B cell (primary cell): ENCODE results near the gene IL31RA. TPM values are rescaled to one million over a fixed set of nuclear protein-coding genes. Genes with fewer than 3 reads are reported as not detected.

Experiments
- ATAC-seq: fragments of 200-7000 bp; cut with Tn5 transposase; one replicate; pipeline ENCODE4 v1.10.0; 2021; ENCODE audit warnings: low read depth, mild to moderate bottlenecking, moderate number of reproducible peaks, moderate library complexity
- CTCF ChIA-PET: fragments of 350-600 bp; sonication (Branson Sonifier 250); formaldehyde crosslinking; loops from one replicate; lab custom pipeline; 2021; ENCODE audit warnings: antibody characterized with exemption, inconsistent platforms; lab: Charles Lee
- POLR2A ChIA-PET: fragments of 350-600 bp; sonication (Branson Sonifier 250); formaldehyde crosslinking; loops from one replicate; lab custom pipeline; 2021; ENCODE audit warnings: antibody characterized with exemption; lab: Charles Lee
- DNase-seq: peaks from one replicate; pipeline ENCODE4 v3.0.0; 2013
- H2AFZ ChIP-seq: 2 replicates; pipeline ENCODE4 v1.6.1; 2012; ENCODE audit warnings: mild to moderate bottlenecking, low read depth, low read length; ENCODE audit not compliant: insufficient read depth, poor library complexity, severe bottlenecking
- H3K27ac ChIP-seq, 2 donors: 1 replicate in 1 of 2; 2 replicates in 1 of 2; pipeline ENCODE4 v1.5.1; 2012 to 2013; ENCODE audit warnings: low read length in 2 of 2, mild to moderate bottlenecking in 2 of 2, moderate library complexity in 1 of 2
- H3K27me3 ChIP-seq, 4 experiments: fragments of 200-600 bp in 1 of 4; sonication (generic) in 1 of 4; replicated peaks in 1 of 4; 1 replicate in 2 of 4; 2 replicates in 2 of 4; pipeline versions ENCODE4 v1.6.1 to v1.7.0; 2013 to 2016; ENCODE audit warnings: low read length in 3 of 4, mild to moderate bottlenecking in 2 of 4, mixed read lengths in 1 of 4, moderate library complexity in 1 of 4; ENCODE audit not compliant: insufficient read depth in 4 of 4, control insufficient read depth in 3 of 4; ENCODE audit errors: control extremely low read depth in 1 of 4
- H3K36me3 ChIP-seq, 2 experiments: replicated peaks in 1 of 2; 1 replicate in 1 of 2; 2 replicates in 1 of 2; pipeline versions ENCODE4 v1.6.1 to v1.7.1; 2013; ENCODE audit warnings: low read length in 1 of 2; ENCODE audit not compliant: insufficient read depth in 2 of 2, control insufficient read depth in 1 of 2; ENCODE audit errors: control extremely low read depth in 1 of 2, extremely low read depth in 1 of 2
- H3K4me1 ChIP-seq, 2 donors: fragments of 200-600 bp in 1 of 2; sonication (generic) in 1 of 2; 1 replicate in 1 of 2; 2 replicates in 1 of 2; pipeline versions ENCODE4 v1.5.1 to v1.6.1; 2013 to 2017; ENCODE audit warnings: low read length in 2 of 2; ENCODE audit not compliant: control insufficient read depth in 2 of 2, insufficient read depth in 2 of 2
- H3K4me2 ChIP-seq: replicated peaks from 2 replicates; pipeline ENCODE3; 2012; ENCODE audit warnings: mild to moderate bottlenecking, low read depth, low read length; ENCODE audit not compliant: poor library complexity, severe bottlenecking
- H3K4me3 ChIP-seq, 5 experiments: fragments of 200-600 bp in 1 of 5; sonication (generic) in 1 of 5; 1 replicate in 3 of 5; 2 replicates in 2 of 5; pipeline versions ENCODE4 v1.5.1 to v1.7.0; 2011 to 2016; ENCODE audit warnings: low read length in 4 of 5, mild to moderate bottlenecking in 4 of 5, low read depth in 2 of 5, control low read depth in 1 of 5, moderate library complexity in 1 of 5; ENCODE audit not compliant: insufficient read depth in 1 of 5; ENCODE audit errors: control extremely low read depth in 1 of 5, extremely low read depth in 1 of 5
- H3K79me2 ChIP-seq: fragments of 200-600 bp; sonication (generic); one replicate; pipeline ENCODE4 v1.6.0; 2016; ENCODE audit warnings: low read length; ENCODE audit not compliant: control insufficient read depth, insufficient read depth
- H3K9ac ChIP-seq: fragments of 200-600 bp; sonication (generic); 2 replicates; pipeline ENCODE4 v1.6.1; 2017; ENCODE audit warnings: mild to moderate bottlenecking, low read length, moderate library complexity
- H3K9me3 ChIP-seq, 3 donors: one replicate each; pipeline versions ENCODE4 v1.6.1 to v1.7.1; 2013; ENCODE audit warnings: low read length in 2 of 3; ENCODE audit not compliant: control insufficient read depth in 2 of 3, insufficient read depth in 1 of 3; ENCODE audit errors: control extremely low read depth in 1 of 3
- H4K20me1 ChIP-seq: 2 replicates; pipeline ENCODE4 v1.6.0; 2012; ENCODE audit warnings: mild to moderate bottlenecking, low read length; ENCODE audit not compliant: insufficient read depth, control insufficient read depth, poor library complexity, severe bottlenecking
- H3K27ac Mint-ChIP-seq: one replicate; pipeline ENCODE4 v1.8.0; 2021; ENCODE audit warnings: mixed read lengths
- H3K27me3 Mint-ChIP-seq: one replicate; pipeline ENCODE4 v1.8.0; 2021; ENCODE audit warnings: mixed read lengths
- H3K4me1 Mint-ChIP-seq: one replicate; pipeline ENCODE4 v1.8.0; 2021; ENCODE audit warnings: mixed read lengths
- H3K4me3 Mint-ChIP-seq: one replicate; pipeline ENCODE4 v1.8.0; 2021; ENCODE audit warnings: mixed read lengths
- H3K9me3 Mint-ChIP-seq: one replicate; pipeline ENCODE4 v1.8.0; 2022; ENCODE audit warnings: mixed read lengths; ENCODE audit not compliant: insufficient read depth
- CTCF ChIP-seq: fragments of 200-600 bp; IDR thresholded peaks from one replicate; pipeline ENCODE4 v1.8.0; 2022; ENCODE audit warnings: antibody characterized with exemption, mild to moderate bottlenecking
- EZH2 ChIP-seq: IDR thresholded peaks from 2 replicates; pipeline ENCODE4 v1.6.1; 2012; ENCODE audit warnings: borderline replicate concordance, low read depth, mild to moderate bottlenecking, moderate library complexity, low read length; ENCODE audit not compliant: insufficient read depth, poor library complexity, severe bottlenecking
- WGBS: methylation state at CpG from one replicate; pipeline ENCODE4 v1.1.5; 2013; ENCODE audit warnings: missing lambda C conversion rate; ENCODE audit not compliant: insufficient coverage; 5-methylcytosine and 5-hydroxymethylcytosine counted together
- intact Hi-C: fragments of 100-400 bp; cut with micrococcal nuclease; formaldehyde crosslinking; loops from one replicate; pipeline ENCODE4 v1.10.0; 2022
- polyA plus RNA-seq: library from polyadenylated mRNA; depleted of rRNA; stranded (reverse); fragments of >200 nt; gene quantifications from 2 replicates; pipeline ENCODE4 v1.2.3, GENCODE V29; 2012
- total RNA-seq, 2 donors: library from RNA; stranded (reverse); fragments of 120-200 nt in 1 of 2; gene quantifications; 1 replicate in 1 of 2; 2 replicates in 1 of 2; pipeline versions ENCODE4 v1.2.3 to v1.2.4, GENCODE V29; 2013 to 2022

IL31RA gene
- total and polyA plus RNA-seq, 2 donors (not counting 1 experiment from before 2014, with no cell fraction given) = not detected

GRCh38 chr5:55848783-55849182, 2.4 kb upstream of the IL31RA start:
- no peaks in the 10 kb centered on the region for H3K79me2 ChIP-seq
- no peak overlapping the region for H3K9ac ChIP-seq
- Mint-ChIP-seq H3K9me3 (peaks cover 7% of the 10 kb centered on the region), H3K4me3 (no peak overlapping the region), H3K4me1 (no peaks in the 10 kb centered on the region), H3K27me3 (peaks cover 18% of the 10 kb centered on the region), H3K27ac (no peak overlapping the region)
- ChIA-PET POLR2A (no interaction called here), CTCF (no interaction called here)
- peaks cover 0 to 3% (median 0%) of the 10 kb centered on the region in 3 donors for H3K9me3 ChIP-seq
- ATAC-seq = no peak
- intact Hi-C loops = no loop called here
- H3K4me3 ChIP-seq = no peak overlapping the region
- no peaks in the 10 kb centered on the region for H3K36me3 ChIP-seq
- TF ChIP-seq EZH2 (no peak), CTCF (no peak)
- peaks cover 0 to 7% (median 1%) of the 10 kb centered on the region in 4 experiments for H3K27me3 ChIP-seq
- no peak overlapping the region for H2AFZ ChIP-seq
- H4K20me1 ChIP-seq = no peaks in the 10 kb centered on the region
- DNase-seq = no peak
- no peak overlapping the region for H3K27ac ChIP-seq
- H3K4me2 ChIP-seq = no peak overlapping the region
- no CpG with 5 or more reads among the region's 2 CpGs for WGBS
- H3K4me1 ChIP-seq = no peaks in the 10 kb centered on the region

GRCh38 chr5:55851675-55851979, 470 bp downstream of the IL31RA start:
- Histone ChIP-seq H3K27me3 (peaks cover 0 to 7% (median 0%) of the 10 kb centered on the region in 4 experiments), H4K20me1 (no peaks in the 10 kb centered on the region), H3K4me2 (no peak overlapping the region), H3K36me3 (no peaks in the 10 kb centered on the region), H3K4me1 (no peaks in the 10 kb centered on the region), H3K27ac (no peak overlapping the region), H2AFZ (no peak overlapping the region), H3K4me3 (no peak overlapping the region), H3K79me2 (no peaks in the 10 kb centered on the region), H3K9ac (no peak overlapping the region), H3K9me3 (no peaks in the 10 kb centered on the region)
- Mint-ChIP-seq H3K27me3 (peaks cover 18% of the 10 kb centered on the region), H3K9me3 (no peaks in the 10 kb centered on the region), H3K4me3 (no peak overlapping the region), H3K27ac (no peak overlapping the region), H3K4me1 (no peaks in the 10 kb centered on the region)
- no peak for TF ChIP-seq EZH2
- no peak for TF ChIP-seq CTCF
- WGBS = no CpG with 5 or more reads among the region's 2 CpGs
- CTCF ChIA-PET = no interaction called here
- intact Hi-C loops = no loop called here
- POLR2A ChIA-PET = no interaction called here
- DNase-seq (no peak), ATAC-seq (no peak)
